PFSK-1 (cell line): ENCODE data around the gene SAP30L.

Source experiments
- POLR2AphosphoS5 ChIP-seq: IDR thresholded peaks from 2 replicates; pipeline ENCODE4 v1.6.1; 2012; ENCODE audit warnings: low read depth, mild to moderate bottlenecking, control low read depth, low read length, moderate library complexity
- REST ChIP-seq, 2 experiments: IDR thresholded peaks; 2 replicates each; pipeline versions ENCODE4 v1.6.1 to v1.8.0; 2011 to 2012; ENCODE audit warnings: low read depth in 2 of 2, low read length in 2 of 2, control low read depth in 1 of 2, inconsistent platforms in 1 of 2, mild to moderate bottlenecking in 1 of 2, moderate library complexity in 1 of 2; ENCODE audit not compliant: insufficient read depth in 1 of 2
- SIN3A ChIP-seq: IDR thresholded peaks from 2 replicates; pipeline ENCODE4 v1.6.1; 2012; ENCODE audit warnings: mild to moderate bottlenecking, low read length, moderate library complexity, borderline replicate concordance; ENCODE audit not compliant: insufficient read depth
- TAF1 ChIP-seq: IDR thresholded peaks from 2 replicates; pipeline ENCODE4 v1.6.1; 2012; ENCODE audit warnings: low read length, control low read depth, borderline replicate concordance; ENCODE audit not compliant: insufficient read depth

- TF ChIP-seq POLR2AphosphoS5 (no peak), REST (IDR thresholded peaks at IDR 0.05; ENCODE audit: insufficient read depth in 1 of 2, low read depth in 2 of 2, low read length in 2 of 2) (no peak), TAF1 (no peak), SIN3A (no peak)
Observed at GRCh38 chr5:154494036-154494435, 48.2 kb downstream of the SAP30L start.
